ENCODE results near the gene SURF1.
"Not testable (repeated sequence)": the region's sequence is repeated elsewhere in the genome, so short reads cannot be mapped to it uniquely, and the experiment has no call there.

Gene SURF1

DNA sequence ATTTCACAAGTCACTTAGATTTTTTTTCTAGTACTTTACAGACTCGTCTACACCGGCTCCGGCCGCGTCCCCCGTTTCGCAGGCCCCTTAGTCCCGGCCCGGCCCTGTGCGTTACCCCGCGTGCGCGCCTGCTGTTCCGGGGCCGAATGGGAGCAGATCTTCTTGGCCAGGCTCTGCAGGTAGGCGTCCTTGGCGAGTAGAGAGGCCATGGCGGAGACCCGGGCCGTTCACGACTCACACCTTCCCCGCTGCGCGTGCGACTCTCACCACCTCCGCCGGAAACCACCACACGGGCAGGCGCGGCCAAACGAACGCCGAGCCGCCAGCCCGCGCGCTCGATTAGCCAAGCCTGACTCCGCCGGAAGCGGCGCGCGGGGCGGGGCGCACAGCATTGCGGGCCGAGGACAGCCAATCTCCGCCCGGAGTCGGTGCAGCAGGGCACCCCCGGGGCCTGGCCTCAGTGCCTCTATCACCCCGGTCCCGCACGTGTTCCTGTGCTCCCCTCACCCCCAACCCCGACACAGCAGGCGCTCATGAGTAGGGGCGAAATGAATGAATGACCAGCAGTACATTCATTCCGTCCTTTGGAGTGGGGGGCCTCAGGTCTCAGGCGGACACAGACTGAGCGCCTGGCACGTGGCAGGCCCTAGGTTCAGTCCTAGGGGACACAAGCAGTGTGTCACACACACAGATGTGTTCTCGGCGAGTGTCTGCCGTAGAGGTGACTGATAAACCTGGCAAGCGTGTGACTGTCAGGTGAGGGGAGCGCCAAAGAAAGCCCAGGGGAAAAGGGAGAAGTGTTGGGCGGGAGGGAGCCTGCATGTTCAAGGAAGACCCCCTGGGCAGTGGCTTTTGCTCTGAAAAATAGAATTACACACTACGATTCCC, 20.1 kb downstream of the SURF1 start, which contains the start of gene SURF6:
TSS of gene SURF6 (minus strand) at position 265 of the 888 bp plus-strand sequence. CDS start at position 209, 56 bp downstream.
- peak; percentile 95 to 96 for DNase-seq
- TF ChIP-seq POLR2A (IDR thresholded peaks at IDR 0.05; ENCODE audit: low read length): peak; percentile 72
- TF ChIP-seq GATA1 (IDR thresholded peaks at IDR 0.05; ENCODE audit: low read depth, low read length): no peak

GRCh38 chr9:133334888-133335287, 21.4 kb downstream of the SURF1 start:
- DNase-seq: not testable (repeated sequence)

GRCh38 chr9:133334161-133334560, 22.1 kb downstream of the SURF1 start:
- TF ChIP-seq GATA1 (IDR thresholded peaks at IDR 0.05; ENCODE audit: low read depth, low read length) (no peak), POLR2A (IDR thresholded peaks at IDR 0.05; ENCODE audit: low read length) (no peak)
- no peak for DNase-seq

DNA sequence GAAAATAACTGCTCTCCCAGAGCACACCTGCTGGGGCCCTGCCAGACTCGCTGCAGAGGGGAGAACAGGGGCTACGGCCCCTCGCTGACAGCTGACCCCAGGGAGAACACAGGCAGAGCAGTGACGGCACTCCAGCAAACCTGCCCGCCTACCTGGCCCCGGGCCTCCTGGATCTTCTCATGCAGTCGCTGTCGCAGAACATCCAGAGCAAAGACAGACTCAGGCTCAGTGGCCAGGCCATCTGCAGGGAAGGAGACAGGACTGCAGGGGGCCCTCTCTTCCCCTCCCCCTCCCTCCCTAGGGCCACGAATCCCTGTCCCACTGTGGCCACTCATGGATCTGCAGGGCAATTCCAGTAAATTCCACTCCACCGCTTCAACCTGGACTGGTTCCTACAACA, 22.7 kb downstream of the SURF1 start:
- DNase-seq: no peak
- TF ChIP-seq POLR2A (IDR thresholded peaks at IDR 0.05; ENCODE audit: low read length) (no peak), GATA1 (IDR thresholded peaks at IDR 0.05; ENCODE audit: low read depth, low read length) (no peak)

DNA sequence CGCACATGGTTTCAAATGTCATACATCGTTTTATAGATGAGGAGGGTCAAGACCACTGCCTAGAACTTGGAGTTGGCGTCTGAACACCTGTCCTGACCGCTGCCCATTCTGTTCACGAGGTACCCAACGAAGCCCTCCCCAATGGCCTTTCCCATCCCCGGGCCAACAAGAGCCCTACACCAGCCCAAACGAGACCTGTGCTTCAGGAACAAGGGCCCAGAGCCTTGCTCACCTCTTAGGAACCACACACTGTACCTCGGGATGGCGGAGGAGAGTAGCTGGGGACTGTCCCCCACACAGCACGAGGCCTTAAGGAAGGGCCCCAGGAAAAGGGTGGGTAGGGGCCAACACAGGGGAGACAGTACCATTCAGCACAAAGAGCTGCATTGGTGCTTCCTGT, 23.3 kb downstream of the SURF1 start:
- TF ChIP-seq GATA1 (IDR thresholded peaks at IDR 0.05; ENCODE audit: low read depth, low read length) (no peak), POLR2A (IDR thresholded peaks at IDR 0.05; ENCODE audit: low read length) (no peak)
- DNase-seq: no peak

- TF ChIP-seq POLR2A (IDR thresholded peaks at IDR 0.05; ENCODE audit: low read length) (no peak), GATA1 (IDR thresholded peaks at IDR 0.05; ENCODE audit: low read depth, low read length) (no peak)
- no peak for DNase-seq
These were observed 23.9 kb downstream of the SURF1 start for GRCh38 chr9:133332381-133332730.

GRCh38 chr9:133331641-133332380, 24.5 kb downstream of the SURF1 start:
- TF ChIP-seq POLR2A (IDR thresholded peaks at IDR 0.05; ENCODE audit: low read length): no peak
- TF ChIP-seq GATA1 (IDR thresholded peaks at IDR 0.05; ENCODE audit: low read depth, low read length): no peak
- no peak for DNase-seq

DNA sequence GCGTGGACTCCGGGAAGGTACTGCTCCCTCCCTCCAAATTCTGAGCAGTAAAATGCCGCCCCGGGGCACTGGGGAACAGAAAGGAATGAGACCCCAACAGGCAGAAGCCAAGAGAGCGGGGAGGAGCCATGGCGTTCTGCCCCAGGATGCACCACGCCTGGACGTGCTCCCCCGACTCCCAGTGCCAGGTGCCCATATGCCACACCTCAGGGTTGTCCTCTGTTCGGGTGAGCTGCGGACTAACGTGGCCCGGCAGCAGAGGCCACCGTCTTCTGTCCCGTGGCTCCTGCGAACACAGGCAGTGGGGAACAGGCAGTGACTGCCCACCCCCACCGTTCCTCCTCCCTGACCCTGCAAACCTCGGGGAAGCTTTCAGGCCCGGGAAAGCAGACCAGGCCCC, 25.1 kb downstream of the SURF1 start:
- no peak for TF ChIP-seq POLR2A (IDR thresholded peaks at IDR 0.05; ENCODE audit: low read length)
- TF ChIP-seq GATA1 (IDR thresholded peaks at IDR 0.05; ENCODE audit: low read depth, low read length): no peak
- DNase-seq: no peak

DNA sequence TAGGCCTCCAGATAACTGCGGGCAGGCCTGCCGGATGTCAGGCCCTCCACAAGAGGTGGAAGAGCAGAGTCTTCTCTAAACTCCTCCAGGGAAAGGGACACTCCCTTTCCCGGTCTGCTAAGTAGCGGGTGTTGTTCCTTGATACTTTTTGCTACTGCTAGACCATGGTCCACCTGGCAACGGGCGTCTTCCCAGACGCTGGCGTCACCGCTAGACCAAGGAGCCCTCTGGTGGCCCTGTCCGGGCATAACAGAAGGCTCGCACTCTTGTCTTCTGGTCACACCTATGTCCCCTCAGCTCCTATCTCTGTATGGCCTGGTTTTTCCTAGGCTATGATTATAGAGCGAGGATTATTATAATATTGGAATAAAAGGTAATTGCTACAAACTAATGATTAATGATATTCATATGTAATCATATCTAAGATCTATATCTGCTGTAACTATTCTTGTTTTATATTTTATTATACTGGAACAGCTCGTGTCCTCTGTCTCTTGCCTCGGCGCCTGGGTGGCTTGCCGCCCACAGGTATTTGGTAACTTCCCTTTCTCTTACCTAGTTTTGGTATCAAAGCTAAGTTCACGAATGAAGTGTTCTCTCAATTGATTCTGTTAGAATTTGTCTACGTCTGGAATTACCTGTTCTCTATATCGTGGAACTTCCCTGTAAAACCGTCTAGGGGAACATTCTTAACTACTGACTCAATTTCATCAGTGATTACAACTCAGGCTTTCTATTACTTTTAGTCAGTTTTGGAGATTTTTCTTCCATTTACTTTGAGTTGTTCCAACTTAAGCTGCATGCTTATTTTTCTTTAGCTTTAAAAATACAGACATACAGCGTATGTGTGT, 26.8 kb downstream of the SURF1 start:
- DNase-seq: peak in 1 of 2 experiments; percentile 38

DNA sequence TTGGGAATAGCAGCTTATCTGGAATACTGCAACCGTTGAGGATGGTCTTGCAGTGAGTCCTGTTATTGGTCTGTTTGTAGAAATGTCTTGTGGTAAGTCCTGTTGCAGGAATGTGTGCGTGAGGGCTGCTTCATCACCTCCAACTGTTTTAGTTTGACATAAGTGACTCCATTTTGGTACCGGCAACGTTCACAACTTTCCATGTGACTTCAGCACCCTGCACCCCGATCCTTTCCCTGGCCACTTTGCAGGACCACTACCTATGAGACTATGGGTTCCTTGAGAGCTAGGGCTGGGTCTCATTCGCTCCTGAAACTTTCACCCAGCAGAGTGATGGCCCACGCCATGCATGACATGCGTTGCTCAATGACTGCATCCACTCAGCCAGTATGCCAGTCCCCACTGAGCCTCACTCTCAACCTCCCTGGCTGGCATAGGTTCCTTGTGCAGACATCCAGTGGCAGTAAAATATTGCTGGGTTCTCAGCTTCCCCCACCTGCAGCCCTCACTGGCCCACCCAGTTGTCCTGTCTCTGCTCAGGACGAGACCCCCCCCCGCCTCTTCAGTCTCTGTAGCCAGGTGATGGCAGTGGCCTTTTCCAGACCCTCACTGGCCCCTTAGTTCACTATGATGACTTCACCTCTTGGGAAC, 28.3 kb downstream of the SURF1 start:
- TF ChIP-seq GATA1 (IDR thresholded peaks at IDR 0.05; ENCODE audit: low read depth, low read length): no peak
- no peak for TF ChIP-seq POLR2A (IDR thresholded peaks at IDR 0.05; ENCODE audit: low read length)
- no peak for DNase-seq

GRCh38 chr9:133327021-133327420, 29.3 kb downstream of the SURF1 start:
- DNase-seq: not testable (repeated sequence)

- no peak for DNase-seq
- TF ChIP-seq POLR2A (IDR thresholded peaks at IDR 0.05; ENCODE audit: low read length): no peak
These were observed 32.1 kb downstream of the SURF1 start for GRCh38 chr9:133323991-133324703.

- no peak for DNase-seq
These were observed 33.1 kb downstream of the SURF1 start for GRCh38 chr9:133323211-133323610.

More at GRCh38 chr9:133323211-133323610, 33.1 kb downstream of the SURF1 start:
- TF ChIP-seq GATA1 (IDR thresholded peaks at IDR 0.05; ENCODE audit: low read depth, low read length) (no peak), POLR2A (IDR thresholded peaks at IDR 0.05; ENCODE audit: low read length) (no peak)
